Measurements from ENCODE around the gene C5. TPM values are rescaled to one million over a fixed set of nuclear protein-coding genes. Genes with fewer than 3 reads are reported as not detected.

The C5 gene
- total and polyA plus RNA-seq, 9 of the 15 experiments (the other 6 are each of a cell fraction or from before 2014, with no cell fraction given), result 0.08 to 0.91 (median 0.42) TPM

DNA sequence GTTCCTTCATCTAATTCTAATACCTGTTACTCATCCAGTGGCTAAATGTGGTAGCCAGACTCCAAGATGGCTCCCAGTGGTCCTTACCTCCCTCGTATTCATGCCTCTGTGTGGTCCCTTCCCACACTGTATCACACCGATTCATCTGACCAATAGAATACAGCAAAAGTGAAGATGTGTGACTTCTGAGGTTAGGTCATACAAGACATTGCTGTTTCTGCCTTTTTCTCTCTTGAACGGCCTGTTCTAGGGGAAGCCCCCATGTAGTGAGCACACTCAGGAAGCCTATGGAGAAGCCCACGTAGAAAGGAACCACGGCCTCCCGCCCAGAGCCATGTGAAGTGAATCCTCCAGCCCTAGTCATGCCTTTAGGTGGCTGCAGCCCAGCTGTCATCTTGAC, 9.4 kb upstream of the C5 start:
- Histone ChIP-seq H3K9me1 (ENCODE audit: control insufficient read depth, insufficient read depth, low read length) (no peaks in the 10 kb centered on the region), H2AFZ (ENCODE audit: low read depth, low read length) (no peak overlapping the region), H3K27me3 (ENCODE audit: control insufficient read depth in 2 of 2, insufficient read depth in 2 of 2, low read length in 2 of 2) (no peaks in the 10 kb centered on the region), H3K9ac (ENCODE audit: insufficient read depth in 1 of 2, low read depth in 2 of 2, low read length in 2 of 2) (no peak overlapping the region), H4K20me1 (replicated peaks; ENCODE audit: control insufficient read depth, insufficient read depth, low read length) (no peaks in the 10 kb centered on the region), H3K4me3 (no peak overlapping the region), H3K36me3 (ENCODE audit: control insufficient read depth, insufficient read depth, low read length) (no peaks in the 10 kb centered on the region), H3K4me1 (replicated peaks in 1 of 2; ENCODE audit: control insufficient read depth in 2 of 2, insufficient read depth in 2 of 2, low read length in 2 of 2) (no peaks in the 10 kb centered on the region; a peak in 1 of 5 replicates), H3K79me2 (ENCODE audit: control insufficient read depth, insufficient read depth, low read length) (no peaks in the 10 kb centered on the region), H3K4me2 (ENCODE audit: insufficient read depth, low read length) (no peak overlapping the region), H3K27ac (ENCODE audit: extremely low read depth, low read depth, low read length) (no peak overlapping the region), H3K9me3 (replicated peaks; ENCODE audit: control insufficient read depth, insufficient read depth, low read depth, low read length) (no peaks in the 10 kb centered on the region)
- BruUV-seq (replicated peaks), result no TSS peak
- ATAC-seq (no peak), DNase-seq (ENCODE audit: extremely low read depth in 1 of 4, low spot score in 3 of 4) (no peak), FAIRE-seq (no peak)
- intact Hi-C loops (cut with micrococcal nuclease), result no loop called here
- in situ Hi-C loops (cut with MboI), result no loop called here
- CTCF ChIA-PET (ENCODE audit: low intra/inter-chr PET ratio), result interaction anchor here (1.0 to 1.5 kb wide), 3 partner anchors 72 to 317 kb away, joined by 3 to 7 read pairs (median 3); no protein-coding TSS in a partner anchor
- POLR2A ChIA-PET, result interaction anchor here (1.0 to 2.0 kb wide), 2 partner anchors 10 to 78 kb away, joined by 4 read pairs; partner anchors contain the start of gene C5
- WGBS (ENCODE audit: insufficient coverage, low coverage, missing lambda C conversion rate), result 65% methylated on average over 6 of the region's 6 CpGs
- TF ChIP-seq GTF2E2 (tag; IDR thresholded peaks at IDR 0.05) (no peak), GABPA (tag; conservative IDR thresholded peaks at IDR 0.05; ENCODE audit: low read depth) (no peak), ZNF316 (IDR thresholded peaks at IDR 0.05) (no peak), ILK (tag; IDR thresholded peaks at IDR 0.05; ENCODE audit: borderline replicate concordance, low read depth) (no peak), ZNF3 (CRISPR knock-in tag; IDR thresholded peaks at IDR 0.05) (no peak), NFATC3 (IDR thresholded peaks at IDR 0.05) (no peak), EHMT2 (IDR thresholded peaks at IDR 0.05) (no peak), TGIF2 (CRISPR knock-in tag; IDR thresholded peaks at IDR 0.05) (no peak), IRF2 (CRISPR knock-in tag; IDR thresholded peaks at IDR 0.05) (no peak), MAFF (IDR thresholded peaks at IDR 0.05; ENCODE audit: low read length) (no peak), RCOR1 (IDR thresholded peaks at IDR 0.05; ENCODE audit: borderline replicate concordance in 1 of 2, low read depth in 2 of 2, low read length in 2 of 2) (no peak)
- TF ChIP-seq, protein P1, sequence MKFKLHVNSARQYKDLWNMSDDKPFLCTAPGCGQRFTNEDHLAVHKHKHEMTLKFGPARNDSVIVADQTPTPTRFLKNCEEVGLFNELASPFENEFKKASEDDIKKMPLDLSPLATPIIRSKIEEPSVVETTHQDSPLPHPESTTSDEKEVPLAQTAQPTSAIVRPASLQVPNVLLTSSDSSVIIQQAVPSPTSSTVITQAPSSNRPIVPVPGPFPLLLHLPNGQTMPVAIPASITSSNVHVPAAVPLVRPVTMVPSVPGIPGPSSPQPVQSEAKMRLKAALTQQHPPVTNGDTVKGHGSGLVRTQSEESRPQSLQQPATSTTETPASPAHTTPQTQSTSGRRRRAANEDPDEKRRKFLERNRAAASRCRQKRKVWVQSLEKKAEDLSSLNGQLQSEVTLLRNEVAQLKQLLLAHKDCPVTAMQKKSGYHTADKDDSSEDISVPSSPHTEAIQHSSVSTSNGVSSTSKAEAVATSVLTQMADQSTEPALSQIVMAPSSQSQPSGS (CRISPR knock-in tag; IDR thresholded peaks at IDR 0.05), result no peak
- TF ChIP-seq, protein P2, sequence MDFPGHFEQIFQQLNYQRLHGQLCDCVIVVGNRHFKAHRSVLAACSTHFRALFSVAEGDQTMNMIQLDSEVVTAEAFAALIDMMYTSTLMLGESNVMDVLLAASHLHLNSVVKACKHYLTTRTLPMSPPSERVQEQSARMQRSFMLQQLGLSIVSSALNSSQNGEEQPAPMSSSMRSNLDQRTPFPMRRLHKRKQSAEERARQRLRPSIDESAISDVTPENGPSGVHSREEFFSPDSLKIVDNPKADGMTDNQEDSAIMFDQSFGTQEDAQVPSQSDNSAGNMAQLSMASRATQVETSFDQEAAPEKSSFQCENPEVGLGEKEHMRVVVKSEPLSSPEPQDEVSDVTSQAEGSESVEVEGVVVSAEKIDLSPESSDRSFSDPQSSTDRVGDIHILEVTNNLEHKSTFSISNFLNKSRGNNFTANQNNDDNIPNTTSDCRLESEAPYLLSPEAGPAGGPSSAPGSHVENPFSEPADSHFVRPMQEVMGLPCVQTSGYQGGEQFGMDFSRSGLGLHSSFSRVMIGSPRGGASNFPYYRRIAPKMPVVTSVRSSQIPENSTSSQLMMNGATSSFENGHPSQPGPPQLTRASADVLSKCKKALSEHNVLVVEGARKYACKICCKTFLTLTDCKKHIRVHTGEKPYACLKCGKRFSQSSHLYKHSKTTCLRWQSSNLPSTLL (IDR thresholded peaks at IDR 0.05), result no peak
- TF ChIP-seq, protein P3, sequence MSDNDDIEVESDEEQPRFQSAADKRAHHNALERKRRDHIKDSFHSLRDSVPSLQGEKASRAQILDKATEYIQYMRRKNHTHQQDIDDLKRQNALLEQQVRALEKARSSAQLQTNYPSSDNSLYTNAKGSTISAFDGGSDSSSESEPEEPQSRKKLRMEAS (CRISPR knock-in tag; IDR thresholded peaks at IDR 0.05), result no peak
- TF ChIP-seq, protein P4, sequence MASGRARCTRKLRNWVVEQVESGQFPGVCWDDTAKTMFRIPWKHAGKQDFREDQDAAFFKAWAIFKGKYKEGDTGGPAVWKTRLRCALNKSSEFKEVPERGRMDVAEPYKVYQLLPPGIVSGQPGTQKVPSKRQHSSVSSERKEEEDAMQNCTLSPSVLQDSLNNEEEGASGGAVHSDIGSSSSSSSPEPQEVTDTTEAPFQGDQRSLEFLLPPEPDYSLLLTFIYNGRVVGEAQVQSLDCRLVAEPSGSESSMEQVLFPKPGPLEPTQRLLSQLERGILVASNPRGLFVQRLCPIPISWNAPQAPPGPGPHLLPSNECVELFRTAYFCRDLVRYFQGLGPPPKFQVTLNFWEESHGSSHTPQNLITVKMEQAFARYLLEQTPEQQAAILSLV (tag; IDR thresholded peaks at IDR 0.05), result no peak
- TF ChIP-seq, protein P5, sequence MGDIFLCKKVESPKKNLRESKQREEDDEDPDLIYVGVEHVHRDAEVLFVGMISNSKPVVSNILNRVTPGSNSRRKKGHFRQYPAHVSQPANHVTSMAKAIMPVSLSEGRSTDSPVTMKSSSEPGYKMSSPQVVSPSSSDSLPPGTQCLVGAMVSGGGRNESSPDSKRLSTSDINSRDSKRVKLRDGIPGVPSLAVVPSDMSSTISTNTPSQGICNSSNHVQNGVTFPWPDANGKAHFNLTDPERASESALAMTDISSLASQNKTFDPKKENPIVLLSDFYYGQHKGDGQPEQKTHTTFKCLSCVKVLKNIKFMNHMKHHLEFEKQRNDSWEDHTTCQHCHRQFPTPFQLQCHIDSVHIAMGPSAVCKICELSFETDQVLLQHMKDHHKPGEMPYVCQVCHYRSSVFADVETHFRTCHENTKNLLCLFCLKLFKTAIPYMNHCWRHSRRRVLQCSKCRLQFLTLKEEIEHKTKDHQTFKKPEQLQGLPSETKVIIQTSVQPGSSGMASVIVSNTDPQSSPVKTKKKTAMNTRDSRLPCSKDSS (IDR thresholded peaks at IDR 0.05; ENCODE audit: low read depth, partially characterized antibody), result no peak
